ENCODE measurements around the gene KCTD17.

KCTD17 gene

DNA sequence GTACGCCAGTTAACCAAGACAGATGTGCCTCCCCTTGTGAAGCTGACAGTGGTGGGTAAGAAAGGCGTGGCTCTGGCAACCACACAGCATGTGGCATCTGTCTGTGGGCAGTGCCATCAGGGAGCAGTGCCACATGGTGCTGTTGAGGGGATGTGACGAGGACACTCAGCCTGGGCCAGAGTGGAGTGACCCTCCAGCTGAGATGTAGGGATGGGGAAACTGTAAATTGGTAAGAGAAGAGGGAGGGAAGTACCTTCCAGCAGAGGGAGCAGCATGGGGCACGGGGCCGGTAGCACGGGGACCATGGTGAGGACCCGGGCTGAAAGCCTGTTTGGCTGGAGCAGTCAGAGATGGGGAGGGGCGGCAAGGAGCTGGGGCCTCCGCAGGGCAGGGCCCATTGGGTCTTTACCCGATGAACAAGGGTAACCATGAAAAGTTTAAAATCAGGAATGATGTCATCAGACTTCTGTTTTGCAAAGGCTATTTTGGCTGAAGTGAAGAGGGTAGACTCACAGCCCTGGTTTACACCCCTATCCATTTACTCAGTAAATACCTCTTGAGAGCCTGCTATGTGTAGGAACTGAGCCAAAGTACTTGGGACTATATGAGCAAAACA is 47.5 kb downstream of the KCTD17 start:
- H3K9ac ChIP-seq (ENCODE audit: low read depth, low read length) = no peak overlapping the region
- no peaks in the 10 kb centered on the region for H3K4me1 ChIP-seq (ENCODE audit: insufficient read depth, low read length)
- H2AFZ ChIP-seq (ENCODE audit: low read depth, low read length) = no peak overlapping the region
- no peak overlapping the region for H3K4me2 ChIP-seq (ENCODE audit: insufficient read depth, low read length)
- TF ChIP-seq, protein P1, sequence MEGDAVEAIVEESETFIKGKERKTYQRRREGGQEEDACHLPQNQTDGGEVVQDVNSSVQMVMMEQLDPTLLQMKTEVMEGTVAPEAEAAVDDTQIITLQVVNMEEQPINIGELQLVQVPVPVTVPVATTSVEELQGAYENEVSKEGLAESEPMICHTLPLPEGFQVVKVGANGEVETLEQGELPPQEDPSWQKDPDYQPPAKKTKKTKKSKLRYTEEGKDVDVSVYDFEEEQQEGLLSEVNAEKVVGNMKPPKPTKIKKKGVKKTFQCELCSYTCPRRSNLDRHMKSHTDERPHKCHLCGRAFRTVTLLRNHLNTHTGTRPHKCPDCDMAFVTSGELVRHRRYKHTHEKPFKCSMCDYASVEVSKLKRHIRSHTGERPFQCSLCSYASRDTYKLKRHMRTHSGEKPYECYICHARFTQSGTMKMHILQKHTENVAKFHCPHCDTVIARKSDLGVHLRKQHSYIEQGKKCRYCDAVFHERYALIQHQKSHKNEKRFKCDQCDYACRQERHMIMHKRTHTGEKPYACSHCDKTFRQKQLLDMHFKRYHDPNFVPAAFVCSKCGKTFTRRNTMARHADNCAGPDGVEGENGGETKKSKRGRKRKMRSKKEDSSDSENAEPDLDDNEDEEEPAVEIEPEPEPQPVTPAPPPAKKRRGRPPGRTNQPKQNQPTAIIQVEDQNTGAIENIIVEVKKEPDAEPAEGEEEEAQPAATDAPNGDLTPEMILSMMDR (IDR thresholded peaks at IDR 0.05; ENCODE audit: borderline replicate concordance, extremely low read depth, low read length, poor library complexity, severe bottlenecking) = peak; percentile 33
- TF ChIP-seq EZH2 (IDR thresholded peaks at IDR 0.05; ENCODE audit: borderline replicate concordance, low read depth, low read length, severe bottlenecking) = no peak
- DNase-seq (no peak), ATAC-seq (ENCODE audit: insufficient read depth, low read depth) (peak; percentile 47)
- no peak overlapping the region for H3K4me3 ChIP-seq (ENCODE audit: low read depth in 1 of 2, low read length in 2 of 2)
- H4K20me1 ChIP-seq (ENCODE audit: insufficient read depth, low read length) = no peaks in the 10 kb centered on the region; the same call in 1 of the 2 replicates
- H3K9me3 ChIP-seq (ENCODE audit: insufficient read depth, low read length, severe bottlenecking) = no peaks in the 10 kb centered on the region
- no peaks in the 10 kb centered on the region for H3K36me3 ChIP-seq (ENCODE audit: insufficient read depth, low read length)
- H3K79me2 ChIP-seq (ENCODE audit: insufficient read depth, low read length) = no peaks in the 10 kb centered on the region
- no peak overlapping the region for H3K27ac ChIP-seq (ENCODE audit: low read length)
- H3K27me3 ChIP-seq (ENCODE audit: insufficient read depth, low read length, poor library complexity) = peaks cover 9% of the 10 kb centered on the region

DNA sequence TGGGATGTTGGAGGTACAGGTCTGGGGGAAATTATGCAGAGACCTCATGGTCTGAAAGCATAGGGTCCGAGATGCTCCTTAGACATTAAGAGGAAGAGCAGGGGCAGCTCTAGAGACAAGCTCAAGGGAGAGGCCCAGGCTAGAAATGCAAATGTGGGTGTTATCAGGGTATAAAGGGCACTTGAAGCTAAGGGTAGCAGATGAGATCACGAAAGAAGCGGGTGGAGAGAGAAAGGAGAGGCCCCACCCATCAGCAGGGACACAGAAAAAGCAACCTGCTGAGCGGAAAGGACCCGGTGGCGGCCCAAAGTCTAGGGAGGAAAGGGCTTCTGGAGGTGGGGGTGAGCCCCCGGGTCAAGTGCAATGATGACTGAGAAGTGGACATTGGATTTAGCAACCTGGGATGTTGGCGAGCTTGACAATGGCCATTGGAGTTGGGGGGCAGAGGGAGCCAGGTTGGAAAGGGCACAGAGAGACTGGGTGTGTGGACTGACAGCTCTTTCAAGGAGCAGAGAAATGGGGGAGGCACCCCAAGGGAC is 49.1 kb downstream of the KCTD17 start:
- no peak for TF ChIP-seq EZH2 (IDR thresholded peaks at IDR 0.05; ENCODE audit: borderline replicate concordance, low read depth, low read length, severe bottlenecking)
- TF ChIP-seq, protein P1 (IDR thresholded peaks at IDR 0.05; ENCODE audit: borderline replicate concordance, extremely low read depth, low read length, poor library complexity, severe bottlenecking) = no peak
- no peak overlapping the region for H3K9ac ChIP-seq (ENCODE audit: low read depth, low read length)
- H3K4me2 ChIP-seq (ENCODE audit: insufficient read depth, low read length) = no peak overlapping the region
- H3K27ac ChIP-seq (ENCODE audit: low read length) = no peak overlapping the region
- H3K4me1 ChIP-seq (ENCODE audit: insufficient read depth, low read length) = no peaks in the 10 kb centered on the region
- H3K79me2 ChIP-seq (ENCODE audit: insufficient read depth, low read length) = no peaks in the 10 kb centered on the region
- no peaks in the 10 kb centered on the region; the same call in 1 of the 2 replicates for H4K20me1 ChIP-seq (ENCODE audit: insufficient read depth, low read length)
- H3K9me3 ChIP-seq (ENCODE audit: insufficient read depth, low read length, severe bottlenecking) = no peaks in the 10 kb centered on the region
- ATAC-seq (ENCODE audit: insufficient read depth, low read depth) = no peak
- H3K36me3 ChIP-seq (ENCODE audit: insufficient read depth, low read length) = no peaks in the 10 kb centered on the region
- peaks cover 6% of the 10 kb centered on the region for H3K27me3 ChIP-seq (ENCODE audit: insufficient read depth, low read length, poor library complexity)
- DNase-seq = no peak
- no peak overlapping the region for H3K4me3 ChIP-seq (ENCODE audit: low read depth in 1 of 2, low read length in 2 of 2)
- H2AFZ ChIP-seq (ENCODE audit: low read depth, low read length) = no peak overlapping the region

DNA sequence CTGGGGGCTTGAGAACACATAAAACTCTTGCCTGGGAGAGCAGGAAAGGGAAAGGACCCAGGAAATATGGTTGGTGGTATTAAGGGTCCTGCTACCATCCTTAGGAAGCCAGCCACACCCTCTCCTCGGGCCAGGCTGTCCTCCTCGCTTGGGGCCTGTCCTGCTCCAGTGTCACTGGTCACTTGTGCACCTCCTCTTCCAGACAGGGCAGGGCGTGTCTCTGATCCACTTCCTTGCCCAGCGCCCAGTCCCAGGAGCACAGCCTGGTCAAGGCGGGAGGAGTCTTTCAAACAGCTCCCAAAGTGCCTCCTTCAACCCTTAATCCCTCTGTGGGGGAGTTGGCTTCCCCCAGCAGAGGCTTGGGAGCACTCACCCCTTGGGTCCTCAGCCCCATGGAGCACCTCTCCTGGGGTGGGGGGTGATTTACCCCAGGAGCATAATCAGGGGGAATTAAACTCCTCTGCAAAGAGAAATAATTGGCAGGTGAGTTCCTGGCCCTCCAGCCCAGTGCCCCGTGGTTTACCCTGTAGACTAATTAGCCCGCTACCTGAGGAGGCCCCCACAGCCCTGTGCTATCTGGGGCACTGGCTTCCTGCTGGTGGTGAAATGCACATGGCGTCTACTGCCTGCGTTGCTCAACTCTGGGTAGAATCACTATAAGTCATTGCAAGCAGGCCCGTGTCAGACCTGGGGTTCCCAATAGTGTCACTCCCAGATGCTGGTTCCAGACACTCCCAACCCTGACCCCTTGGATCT is 49.9 kb downstream of the KCTD17 start:
- H4K20me1 ChIP-seq (ENCODE audit: insufficient read depth, low read length) = no peaks in the 10 kb centered on the region
- no peaks in the 10 kb centered on the region for H3K36me3 ChIP-seq (ENCODE audit: insufficient read depth, low read length)
- ATAC-seq (ENCODE audit: insufficient read depth, low read depth) (no peak), DNase-seq (no peak)
- no peak overlapping the region for H2AFZ ChIP-seq (ENCODE audit: low read depth, low read length)
- no peak overlapping the region for H3K4me2 ChIP-seq (ENCODE audit: insufficient read depth, low read length)
- no peak for TF ChIP-seq EZH2 (IDR thresholded peaks at IDR 0.05; ENCODE audit: borderline replicate concordance, low read depth, low read length, severe bottlenecking)
- TF ChIP-seq, protein P1 (IDR thresholded peaks at IDR 0.05; ENCODE audit: borderline replicate concordance, extremely low read depth, low read length, poor library complexity, severe bottlenecking) = no peak
- no peaks in the 10 kb centered on the region for H3K4me1 ChIP-seq (ENCODE audit: insufficient read depth, low read length)
- H3K9me3 ChIP-seq (ENCODE audit: insufficient read depth, low read length, severe bottlenecking) = no peaks in the 10 kb centered on the region
- H3K27ac ChIP-seq (ENCODE audit: low read length) = no peak overlapping the region
- H3K27me3 ChIP-seq (ENCODE audit: insufficient read depth, low read length, poor library complexity) = peaks cover 6% of the 10 kb centered on the region
- H3K79me2 ChIP-seq (ENCODE audit: insufficient read depth, low read length) = no peaks in the 10 kb centered on the region
- H3K9ac ChIP-seq (ENCODE audit: low read depth, low read length) = no peak overlapping the region
- no peak overlapping the region for H3K4me3 ChIP-seq (ENCODE audit: low read depth in 1 of 2, low read length in 2 of 2)
